ENCODE measurements around the gene PAPSS1. TPM values are rescaled to one million over a fixed set of nuclear protein-coding genes. Genes with fewer than 3 reads are reported as not detected.

PAPSS1 gene
- polyA plus RNA-seq, 2 of the 4 experiments (the other 2 are of a cell fraction), result 47.3 to 52.5 TPM

DNA sequence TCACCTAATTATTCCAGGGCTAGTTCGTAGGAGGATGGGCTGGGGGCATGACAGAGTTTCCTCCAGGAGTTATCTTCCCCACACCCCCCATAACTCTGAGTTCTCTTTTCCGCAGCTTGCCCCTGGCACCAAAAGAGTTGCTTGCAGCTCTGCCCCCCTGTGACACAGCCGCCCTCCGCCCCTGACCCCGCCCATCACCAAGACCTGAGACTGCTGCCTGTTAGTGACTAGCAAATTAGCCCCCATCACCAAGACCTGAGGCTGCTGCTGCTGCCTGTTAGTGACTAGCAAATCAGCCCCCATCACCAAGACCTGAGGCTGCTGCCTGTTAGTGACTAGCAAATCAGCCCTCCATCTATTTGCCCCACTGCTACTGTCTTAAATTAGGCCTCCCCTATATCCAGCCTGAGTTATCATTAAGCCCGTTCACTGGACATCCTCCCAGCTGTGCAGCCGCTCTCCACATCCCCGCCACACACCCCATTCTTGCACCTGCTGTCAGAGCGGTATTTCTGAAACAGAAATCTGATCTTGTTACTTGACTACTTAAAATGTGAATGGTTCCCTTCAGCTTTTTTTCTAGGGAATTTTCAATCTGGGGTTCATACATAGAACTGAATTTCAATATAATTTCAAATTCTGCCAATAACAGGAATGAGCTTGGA, 1.5 kb upstream of the PAPSS1 start:
- ATAC-seq (no peak), DNase-seq (ENCODE audit: low read depth in 1 of 2, low spot score in 1 of 2) (no peak), FAIRE-seq (no peak)
- Histone ChIP-seq H3K4me1 (peaks cover 8% of the 10 kb centered on the region; the same call in 2 of the 3 replicates), H3K27ac (no peak overlapping the region), H3K4me2 (peak overlapping the region; percentile 80; the same call in 1 of the 3 replicates), H3K9me3 (no peaks in the 10 kb centered on the region), H3K4me3 (no peak overlapping the region)
- POLR2A ChIA-PET, result no interaction called here
- WGBS (ENCODE audit: missing lambda C conversion rate), result 92% methylated on average over 6 of the region's 9 CpGs
- TF ChIP-seq RCOR1 (IDR thresholded peaks at IDR 0.05; ENCODE audit: low read depth, low read length) (no peak), MYC (IDR thresholded peaks at IDR 0.05; ENCODE audit: borderline replicate concordance, low read length) (no peak), MAZ (IDR thresholded peaks at IDR 0.05; ENCODE audit: borderline replicate concordance, low read depth, low read length) (no peak), NR3C1 (IDR thresholded peaks at IDR 0.05) (no peak), RFX5 (IDR thresholded peaks at IDR 0.05) (no peak), NFE2L2 (conservative IDR thresholded peaks at IDR 0.05; ENCODE audit: low read length) (no peak), FOXS1 (CRISPR knock-in tag; IDR thresholded peaks at IDR 0.05) (no peak)
- TF ChIP-seq, protein P1, sequence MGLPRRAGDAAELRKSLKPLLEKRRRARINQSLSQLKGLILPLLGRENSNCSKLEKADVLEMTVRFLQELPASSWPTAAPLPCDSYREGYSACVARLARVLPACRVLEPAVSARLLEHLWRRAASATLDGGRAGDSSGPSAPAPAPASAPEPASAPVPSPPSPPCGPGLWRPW (IDR thresholded peaks at IDR 0.05), result no peak
- TF ChIP-seq, protein P2, sequence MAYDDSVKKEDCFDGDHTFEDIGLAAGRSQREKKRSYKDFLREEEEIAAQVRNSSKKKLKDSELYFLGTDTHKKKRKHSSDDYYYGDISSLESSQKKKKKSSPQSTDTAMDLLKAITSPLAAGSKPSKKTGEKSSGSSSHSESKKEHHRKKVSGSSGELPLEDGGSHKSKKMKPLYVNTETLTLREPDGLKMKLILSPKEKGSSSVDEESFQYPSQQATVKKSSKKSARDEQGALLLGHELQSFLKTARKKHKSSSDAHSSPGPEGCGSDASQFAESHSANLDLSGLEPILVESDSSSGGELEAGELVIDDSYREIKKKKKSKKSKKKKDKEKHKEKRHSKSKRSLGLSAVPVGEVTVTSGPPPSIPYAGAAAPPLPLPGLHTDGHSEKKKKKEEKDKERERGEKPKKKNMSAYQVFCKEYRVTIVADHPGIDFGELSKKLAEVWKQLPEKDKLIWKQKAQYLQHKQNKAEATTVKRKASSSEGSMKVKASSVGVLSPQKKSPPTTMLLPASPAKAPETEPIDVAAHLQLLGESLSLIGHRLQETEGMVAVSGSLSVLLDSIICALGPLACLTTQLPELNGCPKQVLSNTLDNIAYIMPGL (CRISPR knock-in tag; IDR thresholded peaks at IDR 0.05; ENCODE audit: borderline replicate concordance), result no peak
- TF ChIP-seq, protein P3, sequence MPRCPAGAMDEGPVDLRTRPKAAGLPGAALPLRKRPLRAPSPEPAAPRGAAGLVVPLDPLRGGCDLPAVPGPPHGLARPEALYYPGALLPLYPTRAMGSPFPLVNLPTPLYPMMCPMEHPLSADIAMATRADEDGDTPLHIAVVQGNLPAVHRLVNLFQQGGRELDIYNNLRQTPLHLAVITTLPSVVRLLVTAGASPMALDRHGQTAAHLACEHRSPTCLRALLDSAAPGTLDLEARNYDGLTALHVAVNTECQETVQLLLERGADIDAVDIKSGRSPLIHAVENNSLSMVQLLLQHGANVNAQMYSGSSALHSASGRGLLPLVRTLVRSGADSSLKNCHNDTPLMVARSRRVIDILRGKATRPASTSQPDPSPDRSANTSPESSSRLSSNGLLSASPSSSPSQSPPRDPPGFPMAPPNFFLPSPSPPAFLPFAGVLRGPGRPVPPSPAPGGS (IDR thresholded peaks at IDR 0.05), result no peak
- TF ChIP-seq, protein P4, sequence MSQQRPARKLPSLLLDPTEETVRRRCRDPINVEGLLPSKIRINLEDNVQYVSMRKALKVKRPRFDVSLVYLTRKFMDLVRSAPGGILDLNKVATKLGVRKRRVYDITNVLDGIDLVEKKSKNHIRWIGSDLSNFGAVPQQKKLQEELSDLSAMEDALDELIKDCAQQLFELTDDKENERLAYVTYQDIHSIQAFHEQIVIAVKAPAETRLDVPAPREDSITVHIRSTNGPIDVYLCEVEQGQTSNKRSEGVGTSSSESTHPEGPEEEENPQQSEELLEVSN (IDR thresholded peaks at IDR 0.05; ENCODE audit: borderline replicate concordance, low read depth), result no peak
- CTCF ChIA-PET, result interaction anchor here (0.9 to 1.0 kb wide), 2 partner anchors 37 to 142 kb away, joined by 3 read pairs; no protein-coding TSS in a partner anchor

DNA sequence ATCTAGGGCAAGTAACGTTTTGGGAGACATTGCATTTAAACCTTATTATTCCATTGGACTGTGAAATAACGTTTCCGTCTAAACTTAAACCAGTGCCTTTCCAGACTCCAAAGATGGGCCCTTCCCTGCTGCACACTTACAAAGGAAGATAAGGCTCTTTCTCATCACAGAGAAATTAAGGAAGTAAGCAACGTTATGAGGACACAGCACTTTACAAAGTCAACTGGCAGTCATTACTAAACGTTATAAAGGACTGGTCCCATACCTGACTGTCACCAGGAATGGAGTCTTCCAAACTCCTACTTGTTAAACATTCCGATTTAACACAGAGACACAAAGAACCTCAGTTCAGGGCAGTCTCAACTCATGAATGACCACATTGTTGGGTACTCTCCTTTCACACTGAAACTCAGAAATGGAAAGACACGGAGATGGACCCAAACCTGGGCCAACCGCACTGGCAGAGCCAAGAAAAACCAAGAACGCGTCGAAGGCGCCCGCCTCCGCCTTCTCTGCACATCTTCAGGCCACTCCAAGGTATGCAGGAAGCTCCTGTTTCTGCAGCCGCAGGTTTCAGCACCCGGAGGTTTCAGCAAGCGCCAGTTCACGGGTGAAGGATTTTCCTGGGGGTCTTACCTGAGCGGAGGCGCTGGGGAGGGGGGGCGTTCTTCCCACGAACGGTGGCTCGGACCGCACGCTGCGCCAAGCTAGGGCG, 670 bp downstream of the PAPSS1 start:
- FAIRE-seq (no peak), DNase-seq (ENCODE audit: low read depth in 1 of 2, low spot score in 1 of 2) (peak in 1 of 2 experiments; percentile 20), ATAC-seq (peak; percentile 28 to 41; a peak in 5 of 6 replicates)
- WGBS (ENCODE audit: missing lambda C conversion rate), result 10% methylated on average over 14 of the region's 28 CpGs
- ChIA-PET CTCF (interaction anchor here (1.6 kb wide), 1 partner anchor 9 kb away, joined by 4 read pairs; no protein-coding TSS in a partner anchor), POLR2A (no interaction called here)
- Histone ChIP-seq H3K4me1 (peaks cover 8% of the 10 kb centered on the region; the same call in 2 of the 3 replicates), H3K27ac (peak overlapping the region; percentile 78 to 90), H3K4me2 (peak overlapping the region; percentile 93), H3K9me3 (no peaks in the 10 kb centered on the region), H3K4me3 (peak overlapping the region; percentile 72)
- TF ChIP-seq SMC3 (IDR thresholded peaks at IDR 0.05) (no peak), POLR2A (IDR thresholded peaks at IDR 0.05; ENCODE audit: low read length) (no peak), PHF8 (IDR thresholded peaks at IDR 0.05; ENCODE audit: borderline replicate concordance, low read depth) (0 out of 2 replicates have a peak, but pooled peaks have one; percentile 18), TP53 (CRISPR knock-in tag; IDR thresholded peaks at IDR 0.05) (no peak), ZC3H11A (IDR thresholded peaks at IDR 0.05) (no peak)
- TF ChIP-seq, protein P2 (CRISPR knock-in tag; IDR thresholded peaks at IDR 0.05; ENCODE audit: borderline replicate concordance), result no peak

Data from A549 (cell line).